T follicular helper cell (primary cell): ENCODE data around the gene CENPP.

ENCODE experiments used
- DNase-seq: peaks from one replicate; pipeline ENCODE4 v3.0.0-alpha.2; 2020; ENCODE audit warnings: low read depth

The CENPP gene

DNA sequence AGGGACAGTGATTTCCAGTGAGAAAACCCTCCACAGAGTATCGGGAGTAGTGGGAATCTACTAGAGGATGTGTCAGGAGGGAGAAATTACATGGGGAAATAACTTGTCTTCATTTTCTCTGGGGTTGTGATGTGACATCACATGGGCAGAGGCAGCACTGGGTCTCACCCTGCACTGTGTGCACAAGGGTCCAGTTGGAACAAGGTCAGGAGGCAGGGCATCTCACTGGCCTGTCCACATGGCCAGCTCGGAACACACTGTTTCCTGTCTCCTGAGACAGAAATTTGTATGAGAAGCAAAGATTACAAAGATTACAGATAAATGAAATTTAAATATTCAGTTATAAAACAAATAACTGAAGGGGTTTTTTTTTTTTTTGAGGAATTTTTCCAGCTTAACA lies 272.6 kb downstream of the CENPP start:
- DNase-seq, result no peak

DNA sequence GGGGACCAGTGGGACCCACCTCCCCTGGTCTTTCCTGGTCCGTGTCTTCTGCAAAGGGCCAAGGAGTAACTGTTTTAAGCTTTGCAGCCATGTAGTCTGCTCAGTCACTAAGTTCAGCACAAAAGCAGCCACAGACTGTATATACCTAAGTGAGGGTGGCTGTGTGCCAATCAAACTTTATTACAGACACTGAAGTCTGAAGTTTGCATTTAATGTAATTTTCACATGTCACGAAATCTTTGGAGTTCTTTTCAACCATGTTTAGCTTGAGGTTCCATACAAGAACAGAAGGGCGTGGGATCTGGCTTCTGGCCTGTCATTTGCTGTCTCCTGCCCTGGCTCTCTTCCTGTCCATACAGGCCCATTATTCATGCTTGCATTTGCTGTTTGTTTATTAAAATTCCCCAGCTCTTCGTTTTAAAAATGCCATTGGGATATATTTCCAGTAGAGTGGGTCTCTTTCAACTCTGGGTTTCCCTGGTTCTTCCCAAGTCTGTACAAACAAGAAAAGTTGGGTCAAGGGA lies 274.2 kb downstream of the CENPP start:
- no peak for DNase-seq

DNA sequence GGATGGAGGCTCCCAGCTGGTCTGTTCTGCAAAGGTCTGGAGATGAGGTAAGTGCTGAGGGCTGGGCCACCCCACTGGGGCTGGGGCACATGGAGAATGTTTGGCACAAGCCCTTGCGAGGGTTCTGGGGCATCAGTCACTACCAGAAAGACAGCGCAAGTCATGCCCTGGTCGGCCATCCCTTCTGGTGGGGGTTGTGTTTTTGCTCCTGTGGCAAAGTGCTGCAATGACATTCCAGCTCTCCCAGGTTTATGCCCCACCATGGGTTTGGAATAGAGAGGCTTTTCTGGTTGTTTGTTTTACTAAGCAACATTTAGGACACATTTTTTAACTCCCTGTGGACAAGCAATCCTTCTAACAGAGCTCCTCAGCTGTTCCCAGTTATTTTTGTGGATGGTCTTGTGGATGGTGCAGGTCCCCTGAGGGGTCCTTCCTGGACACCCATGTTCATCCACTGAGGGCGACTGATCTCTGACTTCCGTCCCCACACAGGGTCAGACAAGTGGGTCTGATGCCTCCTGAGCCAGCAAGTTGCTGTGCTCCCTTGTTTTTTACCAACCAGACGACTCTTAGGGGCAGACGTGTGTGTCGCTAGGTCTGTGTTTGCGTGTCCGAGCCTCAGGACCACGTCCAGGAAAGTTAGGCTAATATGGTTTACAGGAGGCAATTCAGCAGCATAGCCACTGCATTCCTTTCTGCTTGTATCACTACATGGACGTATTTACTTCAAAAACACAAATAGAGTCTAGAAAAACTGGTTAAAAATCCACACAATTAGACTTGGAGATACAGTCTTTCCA lies 274.9 kb downstream of the CENPP start:
- no peak for DNase-seq

DNA sequence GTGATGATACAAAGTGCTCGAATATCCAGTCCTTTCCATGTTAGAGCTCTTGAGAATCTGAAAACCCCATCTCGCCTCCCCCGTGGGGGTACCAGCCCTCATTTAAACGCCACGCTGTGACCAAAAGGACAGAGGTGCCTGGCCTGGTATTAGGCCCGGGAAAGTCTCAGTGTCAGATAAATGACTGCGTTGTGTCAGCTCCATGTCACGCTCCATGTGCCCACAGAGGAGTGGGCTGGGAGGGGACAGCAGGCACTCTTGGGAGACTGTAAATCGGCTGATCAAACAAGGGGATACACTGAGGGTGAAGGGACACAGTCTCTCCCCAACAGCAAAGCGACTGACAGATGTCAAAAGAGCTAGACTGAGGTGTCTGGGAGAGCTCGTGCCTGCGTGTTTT lies 275.7 kb downstream of the CENPP start:
- DNase-seq, result no peak

DNA sequence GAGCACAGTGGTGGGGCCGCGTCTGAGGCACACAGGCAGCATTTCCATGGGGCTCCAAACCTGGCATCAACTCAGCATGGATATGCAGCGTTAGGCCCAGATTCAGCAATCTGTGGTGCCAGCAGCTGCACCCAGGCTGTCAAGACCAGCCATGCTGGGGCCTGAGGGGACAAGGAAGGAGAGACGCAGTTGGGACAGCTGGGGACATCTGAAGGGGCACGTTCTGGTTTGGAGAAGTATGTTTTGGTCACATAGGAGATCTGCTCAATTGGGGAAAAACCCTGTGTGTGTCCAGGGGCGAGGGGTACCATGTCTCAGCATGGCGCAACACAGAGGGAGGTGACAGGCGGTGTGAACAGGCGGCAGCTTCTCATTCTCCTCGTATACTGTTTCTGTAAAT lies 276.7 kb downstream of the CENPP start:
- DNase-seq, result no peak

DNA sequence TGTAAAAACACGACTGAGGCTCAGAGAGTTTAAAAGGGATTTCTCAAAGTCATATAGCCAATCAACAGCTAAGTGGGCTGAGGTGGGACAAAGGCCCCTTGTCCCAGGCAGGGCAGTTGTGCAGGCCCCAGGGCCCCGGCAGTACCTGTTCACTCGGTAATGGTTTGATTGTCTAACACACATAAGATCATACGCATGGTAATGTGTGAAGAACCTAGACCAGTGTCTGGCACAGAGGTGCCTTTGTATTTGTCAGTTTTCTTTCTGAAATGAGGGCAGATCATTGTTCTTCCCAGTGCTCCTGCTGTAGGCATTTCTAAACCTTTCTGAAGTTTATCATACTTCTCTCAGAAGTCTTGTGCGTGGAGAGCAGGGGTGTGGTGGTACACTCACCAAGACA lies 277.3 kb downstream of the CENPP start:
- no peak for DNase-seq

DNA sequence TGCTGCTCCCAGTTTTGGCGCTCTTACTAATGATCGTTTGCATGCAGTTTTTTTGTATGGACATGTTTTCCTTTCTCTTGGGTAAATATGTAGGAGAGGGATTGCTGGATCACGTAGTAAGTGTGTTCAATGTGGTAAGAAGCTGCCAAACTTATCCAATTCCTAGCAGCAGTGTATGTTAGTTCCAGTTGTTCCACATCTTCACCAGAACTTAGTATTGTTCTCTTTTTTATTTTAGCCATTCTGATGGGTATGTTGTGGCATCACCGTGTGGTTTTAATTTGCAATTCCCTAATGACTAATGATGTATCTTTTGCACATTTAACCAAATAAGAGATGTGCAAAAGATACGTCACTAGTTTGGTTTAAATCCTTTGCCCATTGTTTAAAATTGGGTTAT lies 278.2 kb downstream of the CENPP start:
- DNase-seq, result no peak

DNA sequence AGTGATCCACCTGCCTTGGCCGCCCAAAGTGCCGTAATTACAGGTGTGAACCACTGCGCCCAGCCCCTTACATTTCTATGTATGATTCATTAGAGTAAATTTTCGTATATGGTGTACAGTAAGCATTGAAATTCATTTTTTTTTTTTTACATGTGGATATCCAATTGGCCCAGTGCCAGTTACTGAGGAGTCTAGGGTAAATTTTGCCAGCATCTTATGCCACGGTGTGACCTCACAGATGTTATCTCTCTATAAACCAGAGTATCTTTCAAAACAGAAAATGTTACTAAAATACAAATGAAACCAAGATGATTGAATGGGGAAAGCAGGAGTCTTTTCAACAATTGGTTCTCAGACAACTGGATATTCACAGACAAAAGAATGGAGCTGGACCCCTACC lies 279.5 kb downstream of the CENPP start:
- no peak for DNase-seq

DNA sequence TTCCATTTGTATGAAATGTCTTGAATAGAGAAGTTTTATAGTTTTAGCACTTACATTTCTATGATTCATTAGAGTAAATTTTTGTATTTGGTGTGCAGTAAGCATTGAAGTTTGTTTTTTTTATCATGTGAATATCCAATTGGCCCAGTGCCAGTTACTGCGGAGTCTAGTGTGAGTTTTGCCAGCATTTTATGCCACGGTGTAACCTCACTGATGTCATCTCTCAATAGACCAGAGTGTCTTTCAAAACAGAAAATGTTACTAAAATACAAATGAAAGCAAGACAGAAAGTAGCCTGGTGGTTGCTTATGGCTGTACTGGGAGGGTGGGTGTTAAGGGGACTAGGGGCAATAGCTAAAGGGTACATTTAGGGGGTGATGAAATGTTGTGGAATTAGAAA lies 281.3 kb downstream of the CENPP start:
- DNase-seq, result no peak

DNA sequence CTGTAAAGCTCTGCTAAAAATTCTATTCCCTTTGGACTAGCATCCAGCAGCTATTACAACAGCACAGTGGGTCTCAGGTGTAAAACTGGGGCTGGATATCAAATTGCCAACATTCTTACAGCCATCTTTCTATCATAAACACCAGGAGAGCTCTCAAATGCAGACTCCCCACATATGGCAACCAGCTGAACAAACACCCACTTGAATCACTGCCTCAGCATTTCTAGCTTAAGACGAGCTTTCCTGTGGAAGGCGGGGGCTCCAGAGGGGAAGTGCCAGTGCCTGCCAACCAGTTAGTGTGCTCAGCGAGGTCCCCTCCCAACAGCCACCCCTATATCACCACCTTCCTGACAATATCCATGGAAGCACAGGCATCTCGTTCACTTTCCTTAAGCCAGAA lies 282.0 kb downstream of the CENPP start:
- DNase-seq, result no peak

DNA sequence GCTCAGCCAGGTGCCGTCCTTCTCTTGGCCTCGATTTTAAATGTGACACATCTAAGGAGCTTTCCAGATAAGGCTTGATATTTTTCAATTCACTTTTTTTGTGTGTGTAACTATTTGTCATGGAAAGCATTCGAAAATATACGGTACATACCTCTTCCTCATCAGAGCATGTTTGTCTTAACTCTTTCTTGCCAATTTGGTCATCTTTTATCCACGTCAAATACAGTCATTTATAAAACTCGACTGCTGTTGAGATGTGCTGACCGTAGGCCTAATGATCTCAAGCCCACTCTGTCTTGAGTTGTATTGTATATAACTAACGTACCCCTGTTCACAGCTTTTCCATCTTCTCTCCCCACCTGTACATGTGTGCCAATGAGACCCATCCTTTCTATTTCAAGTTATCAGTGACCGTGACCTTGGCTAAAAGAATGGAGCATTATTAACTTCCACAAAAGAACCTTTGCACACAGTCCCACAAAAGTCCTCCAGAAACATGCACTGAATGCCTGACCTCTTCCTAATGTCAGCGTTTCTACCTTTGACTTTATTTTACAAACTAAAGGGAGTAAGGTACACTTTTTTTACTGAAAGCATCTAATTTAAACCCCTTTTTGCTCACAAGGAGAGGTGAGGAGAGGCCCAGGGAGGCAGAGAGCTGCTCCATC lies 282.6 kb downstream of the CENPP start:
- DNase-seq, result no peak

DNA sequence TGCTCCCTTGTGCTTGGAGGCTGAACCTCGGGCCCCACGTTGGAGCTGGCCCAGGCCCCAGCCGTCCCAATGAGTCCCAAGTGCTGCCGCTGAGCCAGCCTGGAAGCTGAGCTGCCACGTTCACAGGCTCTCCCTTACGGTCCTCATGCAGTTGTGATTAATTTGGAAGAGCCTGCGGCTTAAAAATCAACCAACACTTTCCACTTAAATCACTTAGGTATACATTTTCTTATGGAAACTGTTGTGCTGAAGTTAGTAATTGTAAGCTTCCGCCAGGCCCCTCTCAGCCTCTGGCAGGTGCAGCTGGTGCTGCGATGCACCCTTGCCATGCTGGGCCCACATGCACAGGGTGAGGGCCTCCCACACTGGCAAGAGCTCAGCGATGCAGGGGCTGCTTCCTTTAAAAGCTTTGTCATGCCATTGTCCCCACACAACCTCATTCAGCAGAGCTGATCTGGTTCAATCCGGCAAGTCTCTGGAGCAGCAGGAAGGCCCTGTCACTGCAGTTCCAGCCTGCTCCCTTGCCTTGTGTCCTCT lies 283.2 kb downstream of the CENPP start:
- no peak for DNase-seq

DNA sequence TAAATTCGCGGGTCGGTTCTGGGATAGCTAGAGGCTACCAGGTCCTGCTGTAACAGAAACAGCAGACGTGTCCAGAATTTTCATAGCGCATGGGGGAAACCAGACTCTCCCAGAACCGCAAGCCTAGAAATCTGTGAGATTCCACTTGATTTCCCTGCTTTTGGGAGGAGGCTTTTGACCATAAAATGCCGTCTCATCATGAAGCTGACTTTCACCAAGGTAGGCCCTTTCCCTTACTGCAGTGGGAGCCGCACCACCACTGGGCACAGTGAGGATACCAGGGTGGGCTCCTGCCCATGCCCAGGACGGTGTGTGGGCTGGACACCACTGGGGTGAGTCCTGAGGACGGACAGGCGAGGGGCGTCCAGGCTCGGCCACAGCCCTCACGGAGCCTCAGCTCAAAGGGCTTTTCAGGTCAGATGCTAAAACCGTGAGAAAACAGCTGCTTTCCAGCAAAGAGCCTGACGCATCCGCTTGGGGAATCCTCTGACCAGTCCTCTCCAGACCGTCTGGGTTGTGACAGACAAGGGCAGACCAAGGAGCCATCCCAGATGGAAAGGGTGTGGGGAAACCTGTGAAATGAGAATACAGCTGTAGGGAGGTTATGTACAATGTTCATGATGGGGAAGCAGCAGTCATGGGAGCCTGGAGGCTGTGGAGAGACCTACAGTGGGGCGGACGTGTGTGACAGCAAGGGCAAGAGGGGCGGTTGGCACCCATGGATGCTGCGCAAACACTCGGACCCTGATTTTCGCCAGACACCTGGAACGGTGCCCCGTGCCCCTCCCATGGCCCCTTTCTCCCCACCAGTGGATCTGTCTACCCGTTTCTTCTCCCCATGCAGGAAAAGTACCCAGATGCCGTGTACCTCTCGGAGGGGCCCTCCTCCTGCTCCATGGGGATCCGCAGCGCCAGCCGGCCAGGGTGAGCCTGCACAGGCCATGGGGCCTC lies 285.0 kb downstream of the CENPP start:
- DNase-seq, result no peak

DNA sequence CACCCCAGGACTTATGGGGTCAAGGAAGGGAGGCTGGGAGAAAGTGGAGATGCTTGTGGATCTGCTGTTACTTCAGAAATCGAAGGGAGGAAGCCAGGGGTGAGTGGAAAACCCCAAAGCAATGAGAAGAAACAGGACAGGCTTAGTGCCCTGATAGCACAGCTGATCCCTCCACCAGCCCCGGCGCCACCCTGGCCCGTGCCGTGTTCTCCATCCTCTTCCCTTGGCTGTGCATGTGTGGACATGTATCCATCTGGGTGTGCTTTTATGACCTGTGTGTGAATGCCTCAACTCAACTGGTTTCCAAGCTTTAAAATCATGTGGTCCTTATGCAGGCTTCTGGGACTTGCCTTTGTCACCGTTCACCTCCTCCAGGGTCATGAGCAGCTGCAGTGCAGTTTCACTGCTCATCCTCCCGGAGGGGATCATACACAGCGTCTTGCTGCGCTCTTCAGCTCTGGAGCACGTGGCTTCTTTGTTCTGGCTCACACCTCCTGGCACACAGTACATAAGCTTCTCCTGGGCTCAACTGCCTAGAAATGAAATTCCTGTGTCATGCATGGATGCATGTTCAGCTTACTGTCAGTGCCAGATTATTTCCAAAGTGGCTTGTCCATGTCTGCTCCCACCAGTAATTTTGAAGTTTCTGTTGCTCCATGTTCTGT lies 286.0 kb downstream of the CENPP start:
- DNase-seq, result no peak

DNA sequence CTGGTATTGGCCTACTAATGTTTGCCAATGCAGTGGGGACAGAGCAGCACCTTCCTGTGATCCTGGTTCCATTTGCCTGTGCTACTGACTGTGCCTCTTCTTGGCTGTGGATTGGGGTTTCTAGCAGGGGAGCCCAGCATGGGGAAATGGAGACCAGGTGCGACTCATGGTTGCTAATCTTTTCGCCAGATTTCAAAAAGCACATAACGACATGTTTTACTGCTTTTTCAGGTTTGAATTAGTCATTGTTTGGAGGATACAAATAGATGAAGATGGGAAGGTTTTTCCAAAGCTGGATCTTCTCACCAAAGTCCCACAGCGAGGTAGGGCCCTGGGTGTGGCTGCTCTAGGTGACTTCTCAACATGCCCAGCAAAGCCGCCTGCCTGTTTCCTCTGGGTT lies 286.5 kb downstream of the CENPP start:
- DNase-seq, result no peak

DNA sequence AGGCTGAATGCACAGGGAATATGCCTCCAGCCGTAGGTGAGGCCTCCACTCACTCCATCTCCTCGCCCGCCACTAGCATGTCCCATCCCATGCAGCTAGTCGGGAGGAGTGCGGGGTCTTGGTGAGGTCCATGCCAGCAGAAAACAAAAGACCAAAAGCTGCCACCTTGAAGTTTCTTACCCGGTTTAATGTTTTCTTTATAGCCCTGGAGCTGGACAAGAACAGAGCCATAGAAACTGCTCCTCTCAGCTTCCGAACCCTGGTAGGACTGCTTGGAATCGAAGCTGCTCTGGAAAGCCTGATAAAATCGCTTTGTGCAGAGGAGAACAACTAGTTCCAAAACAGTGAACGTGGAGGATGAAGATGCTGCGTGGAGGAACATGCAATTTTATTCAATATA lies 287.1 kb downstream of the CENPP start:
- no peak for DNase-seq

DNA sequence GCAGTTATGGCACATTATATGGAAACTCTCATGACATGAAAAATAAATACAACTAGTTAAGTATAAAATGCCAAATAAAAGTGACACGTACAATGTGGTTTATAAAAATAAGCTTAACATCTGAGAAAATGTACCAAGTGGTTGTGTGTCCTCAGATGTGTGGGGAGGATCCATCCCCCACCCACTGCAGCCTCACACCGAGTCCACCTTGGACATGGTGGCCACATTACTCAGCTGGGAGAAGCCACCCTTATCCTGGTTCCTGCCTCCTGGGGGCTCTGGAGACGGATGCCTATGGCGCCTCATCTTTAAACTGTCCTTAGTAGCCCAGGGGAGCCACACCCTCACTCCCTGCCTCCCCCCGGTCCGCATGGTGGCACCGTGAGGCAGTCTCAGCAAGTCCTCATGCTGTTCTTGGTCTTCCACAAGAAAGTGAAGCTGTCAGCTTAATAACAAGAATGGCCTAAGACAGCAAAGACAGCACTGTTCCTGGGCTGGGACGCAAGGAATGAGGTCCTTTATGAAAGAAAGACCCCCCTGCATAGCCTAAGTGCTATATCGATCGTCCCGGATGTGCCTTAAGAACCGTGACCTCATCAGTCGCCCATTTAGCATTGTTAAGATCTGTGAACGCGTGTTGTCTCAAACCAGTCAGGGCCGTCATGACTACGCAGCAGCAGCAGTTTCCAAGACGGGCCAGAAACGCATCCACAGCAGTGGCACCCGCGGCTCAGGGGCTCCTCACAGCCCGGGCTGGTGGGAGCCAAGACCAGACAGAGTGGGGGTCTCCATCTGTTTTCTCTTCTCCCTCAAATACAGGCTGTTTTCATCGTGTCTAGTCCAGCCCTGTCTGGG lies 287.7 kb downstream of the CENPP start:
- DNase-seq, result no peak

DNA sequence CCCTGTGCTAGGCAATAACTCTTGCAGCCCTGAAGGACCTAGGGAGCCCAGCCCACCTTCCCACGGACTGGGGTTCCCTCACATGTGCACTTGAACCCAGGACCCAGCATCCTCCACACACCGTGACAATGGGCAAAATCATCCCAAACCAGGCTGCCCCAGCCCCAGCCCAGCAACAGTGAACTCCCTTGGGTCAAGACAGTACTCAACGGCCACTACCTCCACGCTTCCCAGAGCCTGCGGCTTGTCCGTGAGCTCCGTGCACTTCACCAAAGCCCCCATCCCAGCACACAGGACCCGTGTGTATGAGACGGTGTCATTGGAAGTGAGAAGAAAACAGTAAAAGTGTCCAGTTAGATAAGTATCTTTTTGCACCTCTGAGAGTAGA lies 288.4 kb downstream of the CENPP start:
- no peak for DNase-seq

DNA sequence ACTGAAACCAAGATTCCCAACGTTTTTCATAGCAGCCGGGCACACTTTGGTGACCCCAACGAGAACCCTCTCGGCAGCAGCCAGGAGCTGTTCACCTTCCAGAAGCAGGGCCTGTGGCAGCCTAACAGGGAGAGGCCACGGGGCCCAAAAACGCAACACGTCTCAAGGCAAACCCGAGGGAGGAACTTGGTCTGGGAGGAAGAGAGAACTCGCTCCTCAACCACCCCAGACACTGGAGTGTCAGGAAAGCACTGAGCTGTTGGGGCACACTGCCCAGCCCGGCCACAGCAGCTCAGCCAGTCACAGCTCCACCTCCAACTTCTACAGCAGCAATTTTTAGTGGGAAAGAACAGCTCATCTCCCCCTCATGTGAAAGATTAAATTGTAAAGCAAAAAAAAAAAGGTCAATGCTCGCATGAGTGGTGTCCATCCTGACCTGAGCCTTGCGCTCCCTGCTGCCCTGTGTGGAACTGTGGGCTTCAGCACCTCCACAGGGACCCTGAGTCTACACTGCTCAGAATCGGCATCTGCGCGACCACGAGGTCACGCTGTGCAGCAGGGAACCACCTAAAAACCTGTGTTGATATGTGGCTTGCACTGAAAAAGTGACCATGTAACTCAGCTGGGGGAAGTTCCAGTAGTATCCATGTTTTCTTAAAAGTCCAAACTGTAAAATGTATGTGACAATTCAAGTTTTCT lies 289.2 kb downstream of the CENPP start:
- no peak for DNase-seq

DNA sequence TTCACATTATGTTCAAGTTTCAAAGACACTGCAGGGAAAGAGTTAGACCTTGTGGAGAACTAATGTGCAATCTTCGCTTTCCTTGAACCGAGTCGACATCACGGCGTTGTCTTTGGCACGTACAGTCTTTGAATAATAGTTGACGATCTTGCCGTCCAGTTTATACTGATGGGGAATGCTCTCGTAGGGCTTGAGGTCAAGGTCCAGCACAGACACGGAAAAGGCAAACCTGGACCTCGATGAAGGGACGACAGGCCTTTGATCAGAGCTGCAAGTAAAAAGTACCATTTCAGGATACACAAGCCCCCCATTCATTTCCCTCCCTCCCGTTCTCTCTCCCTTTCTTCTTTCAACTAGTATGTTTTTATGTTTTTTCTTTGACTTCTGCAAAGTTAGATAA lies 290.0 kb downstream of the CENPP start:
- no peak for DNase-seq
